PC-9 (cell line): ENCODE data around the gene FAM47C.
"Not testable (repeated sequence)": the region's sequence is repeated elsewhere in the genome, so short reads cannot be mapped to it uniquely, and the experiment has no call there.

Experiments
- EZH2 ChIP-seq: fragments of 200-600 bp; sonication (generic); IDR thresholded peaks from 2 replicates; pipeline ENCODE4 v1.8.0; 2017; ENCODE audit warnings: antibody characterized with exemption, low read depth
- TF ChIP-seq, protein P1 (sequence below): fragments of 200-600 bp; sonication (generic); conservative IDR thresholded peaks from 2 replicates; pipeline ENCODE4 v1.6.1; 2017; ENCODE audit warnings: mixed run types, antibody characterized with exemption, mild to moderate bottlenecking, moderate library complexity

GRCh38 chrX:37008182-37008581 lies at the start of gene FAM47C:
- TF ChIP-seq, protein P1, sequence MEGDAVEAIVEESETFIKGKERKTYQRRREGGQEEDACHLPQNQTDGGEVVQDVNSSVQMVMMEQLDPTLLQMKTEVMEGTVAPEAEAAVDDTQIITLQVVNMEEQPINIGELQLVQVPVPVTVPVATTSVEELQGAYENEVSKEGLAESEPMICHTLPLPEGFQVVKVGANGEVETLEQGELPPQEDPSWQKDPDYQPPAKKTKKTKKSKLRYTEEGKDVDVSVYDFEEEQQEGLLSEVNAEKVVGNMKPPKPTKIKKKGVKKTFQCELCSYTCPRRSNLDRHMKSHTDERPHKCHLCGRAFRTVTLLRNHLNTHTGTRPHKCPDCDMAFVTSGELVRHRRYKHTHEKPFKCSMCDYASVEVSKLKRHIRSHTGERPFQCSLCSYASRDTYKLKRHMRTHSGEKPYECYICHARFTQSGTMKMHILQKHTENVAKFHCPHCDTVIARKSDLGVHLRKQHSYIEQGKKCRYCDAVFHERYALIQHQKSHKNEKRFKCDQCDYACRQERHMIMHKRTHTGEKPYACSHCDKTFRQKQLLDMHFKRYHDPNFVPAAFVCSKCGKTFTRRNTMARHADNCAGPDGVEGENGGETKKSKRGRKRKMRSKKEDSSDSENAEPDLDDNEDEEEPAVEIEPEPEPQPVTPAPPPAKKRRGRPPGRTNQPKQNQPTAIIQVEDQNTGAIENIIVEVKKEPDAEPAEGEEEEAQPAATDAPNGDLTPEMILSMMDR: not testable (repeated sequence)
- TF ChIP-seq EZH2: not testable (repeated sequence)
